ENCODE measurements around the gene DPYSL5.

GRCh38 chr2:26913606-26913998 lies 65.7 kb downstream of the DPYSL5 start:
- TF ChIP-seq, protein P1, sequence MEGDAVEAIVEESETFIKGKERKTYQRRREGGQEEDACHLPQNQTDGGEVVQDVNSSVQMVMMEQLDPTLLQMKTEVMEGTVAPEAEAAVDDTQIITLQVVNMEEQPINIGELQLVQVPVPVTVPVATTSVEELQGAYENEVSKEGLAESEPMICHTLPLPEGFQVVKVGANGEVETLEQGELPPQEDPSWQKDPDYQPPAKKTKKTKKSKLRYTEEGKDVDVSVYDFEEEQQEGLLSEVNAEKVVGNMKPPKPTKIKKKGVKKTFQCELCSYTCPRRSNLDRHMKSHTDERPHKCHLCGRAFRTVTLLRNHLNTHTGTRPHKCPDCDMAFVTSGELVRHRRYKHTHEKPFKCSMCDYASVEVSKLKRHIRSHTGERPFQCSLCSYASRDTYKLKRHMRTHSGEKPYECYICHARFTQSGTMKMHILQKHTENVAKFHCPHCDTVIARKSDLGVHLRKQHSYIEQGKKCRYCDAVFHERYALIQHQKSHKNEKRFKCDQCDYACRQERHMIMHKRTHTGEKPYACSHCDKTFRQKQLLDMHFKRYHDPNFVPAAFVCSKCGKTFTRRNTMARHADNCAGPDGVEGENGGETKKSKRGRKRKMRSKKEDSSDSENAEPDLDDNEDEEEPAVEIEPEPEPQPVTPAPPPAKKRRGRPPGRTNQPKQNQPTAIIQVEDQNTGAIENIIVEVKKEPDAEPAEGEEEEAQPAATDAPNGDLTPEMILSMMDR (IDR thresholded peaks at IDR 0.05) = no peak
- no peak for TF ChIP-seq POLR2A (IDR thresholded peaks at IDR 0.05)
